Measurements from ENCODE around the gene CPXM2.

Gene CPXM2

DNA sequence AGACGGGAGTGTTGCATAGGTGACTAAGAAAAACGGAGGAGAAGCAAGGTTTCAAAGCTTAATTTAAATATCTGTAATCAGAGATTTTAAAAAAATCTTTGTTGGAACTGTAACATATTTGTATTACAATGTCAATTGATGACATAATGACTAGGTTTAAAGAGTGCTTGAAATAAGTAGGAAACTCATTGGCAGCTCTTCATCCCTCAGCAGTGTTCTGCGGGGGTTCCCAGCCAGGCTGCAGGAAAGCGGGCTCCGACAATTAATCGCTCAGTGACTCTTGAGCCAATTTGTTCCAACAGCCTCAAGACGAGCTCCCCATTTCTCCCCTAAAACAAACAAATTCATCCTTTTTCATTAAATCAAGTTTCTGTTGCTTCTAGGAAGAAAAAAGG lies 22.6 kb downstream of the CPXM2 start:
- no peak for DNase-seq (ENCODE audit: low spot score)

DNA sequence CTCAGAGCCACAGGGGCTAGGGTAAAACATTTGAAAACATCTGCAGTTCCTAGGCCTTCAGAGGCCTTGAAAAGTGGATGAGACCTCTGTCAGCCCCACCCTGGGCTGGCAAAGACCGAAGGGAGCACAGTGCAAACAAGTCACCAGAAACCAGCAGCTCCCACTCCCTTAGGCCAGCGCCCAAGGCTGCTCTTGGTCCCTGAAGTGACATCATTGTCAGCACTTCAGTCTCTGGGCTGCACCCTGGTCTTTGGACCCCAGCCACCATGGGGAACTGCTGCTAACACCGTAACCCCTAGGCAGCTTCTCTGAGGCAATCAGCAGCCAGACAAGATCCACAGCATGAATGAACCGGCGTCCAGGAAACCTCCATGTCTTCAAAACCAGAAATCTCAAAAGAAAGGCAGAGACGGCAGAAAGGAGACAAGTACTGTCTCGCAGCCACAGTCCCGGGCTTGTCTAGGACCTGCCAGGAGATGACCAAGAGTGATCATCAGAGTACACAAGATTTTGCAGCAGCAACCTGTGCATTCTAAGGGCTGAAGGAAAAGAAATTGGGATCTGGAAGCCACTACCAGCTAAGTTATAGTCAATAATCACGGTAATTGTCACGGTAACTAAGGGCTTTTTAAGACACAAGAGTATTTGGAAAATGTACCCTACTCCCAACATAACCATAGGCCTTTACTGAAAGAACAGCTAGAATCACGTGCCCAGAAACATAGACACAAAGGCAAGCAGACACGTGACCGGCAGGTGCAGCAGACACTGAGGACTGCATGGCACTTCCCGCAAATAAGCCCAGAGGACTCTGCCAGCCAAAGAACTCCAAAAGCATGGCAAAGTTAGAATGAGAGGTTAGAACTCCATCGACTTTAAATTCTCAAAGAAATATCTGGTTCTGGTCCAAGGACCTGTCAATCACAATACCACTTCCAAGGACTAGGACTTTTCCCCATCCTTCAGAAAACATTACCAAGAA lies 23.3 kb downstream of the CPXM2 start:
- no peak for DNase-seq (ENCODE audit: low spot score)

DNA sequence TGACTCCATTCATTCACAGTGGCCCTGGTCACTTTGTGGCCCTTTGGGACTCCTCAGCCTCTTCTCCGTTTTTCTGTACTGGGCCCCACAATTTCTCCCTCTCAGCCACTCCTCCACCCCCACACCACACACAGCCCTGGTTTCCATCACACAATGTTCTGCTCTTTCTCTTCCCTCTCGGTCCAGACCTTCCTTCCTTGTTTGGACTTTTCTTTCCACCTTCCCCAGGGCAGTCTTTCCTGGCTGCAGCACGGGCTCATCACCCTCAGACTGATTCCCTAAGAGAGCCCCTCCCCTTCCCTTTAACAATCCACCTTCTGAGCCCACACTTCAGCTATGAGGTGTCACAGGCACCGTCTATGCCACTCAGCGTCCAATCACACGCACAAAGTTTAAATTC lies 25.7 kb downstream of the CPXM2 start:
- DNase-seq (ENCODE audit: low spot score): no peak

DNA sequence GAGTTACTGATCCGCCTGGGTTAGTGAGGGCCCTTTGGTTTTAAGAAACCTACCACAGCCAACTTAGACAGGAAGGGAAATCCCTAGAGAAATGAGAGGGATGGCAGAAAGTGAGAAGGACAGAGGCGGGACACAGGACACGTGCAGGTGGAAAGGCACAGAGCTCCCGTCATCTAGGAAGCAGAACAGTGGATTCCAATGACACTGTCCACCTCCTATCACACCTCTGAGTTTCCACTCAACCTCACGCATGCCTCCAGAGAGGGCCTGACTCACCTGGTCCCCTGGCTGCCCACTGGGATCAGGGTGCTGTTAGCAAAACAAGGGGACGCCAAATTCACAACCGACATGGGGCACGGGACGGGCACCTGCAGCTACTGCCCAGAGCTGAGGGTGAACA lies 26.3 kb downstream of the CPXM2 start:
- DNase-seq (ENCODE audit: low spot score): no peak

DNA sequence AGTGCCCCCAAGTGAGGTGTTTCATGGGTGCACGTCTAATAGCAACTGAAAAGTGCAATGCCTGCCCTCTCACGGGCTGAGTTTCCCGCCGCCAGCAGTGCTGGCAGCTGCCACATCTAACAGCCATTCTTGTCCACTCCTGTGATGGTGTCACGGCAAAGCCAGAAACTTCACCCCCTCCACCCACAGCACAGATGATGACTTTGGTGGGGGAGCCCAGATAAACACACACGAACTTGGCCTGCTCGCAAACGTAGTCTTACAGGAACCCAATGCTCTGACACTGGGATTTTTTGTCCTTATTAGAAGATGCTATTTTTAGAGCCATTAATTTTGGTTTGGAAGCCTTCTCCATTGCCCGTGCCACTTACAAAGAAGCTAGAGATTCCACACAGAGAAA lies 26.7 kb downstream of the CPXM2 start:
- DNase-seq (ENCODE audit: low spot score): no peak

DNA sequence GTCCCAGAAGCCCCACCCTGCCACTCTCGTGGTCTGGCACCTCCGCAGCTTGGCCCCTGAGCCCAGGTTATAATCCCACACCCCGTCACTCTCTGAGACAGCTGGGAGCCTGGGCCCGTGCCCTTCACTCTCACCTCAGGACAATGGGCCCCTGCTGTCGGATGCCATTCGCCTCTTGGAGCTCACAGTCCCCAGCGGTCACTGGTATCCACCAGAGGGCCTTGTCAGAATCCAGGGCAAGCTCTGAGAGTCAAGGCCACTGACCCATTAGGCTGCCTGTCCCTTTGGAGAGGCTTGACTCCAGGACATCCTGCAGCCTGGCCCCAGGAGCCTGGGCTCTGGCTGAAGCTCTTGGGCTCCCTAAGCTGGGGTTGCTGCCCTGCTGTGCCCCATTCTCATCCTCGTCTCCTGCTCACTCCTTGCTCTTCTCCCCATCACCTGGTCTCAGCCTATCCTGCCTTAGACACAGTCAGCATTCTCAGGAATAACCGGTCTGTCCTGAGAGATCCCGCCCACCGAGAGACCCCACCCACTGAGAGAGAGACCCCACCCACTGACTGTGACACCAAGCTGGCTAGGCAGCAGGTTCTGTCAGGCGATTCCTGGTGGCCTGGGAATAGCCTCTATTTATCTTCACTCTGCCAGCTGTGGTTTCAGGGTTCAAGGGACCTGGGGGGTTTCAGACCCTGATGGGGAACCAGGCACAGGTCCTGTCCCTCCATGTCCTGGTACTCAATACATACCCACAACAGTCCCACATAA lies 27.7 kb downstream of the CPXM2 start:
- DNase-seq (ENCODE audit: low spot score): no peak

DNA sequence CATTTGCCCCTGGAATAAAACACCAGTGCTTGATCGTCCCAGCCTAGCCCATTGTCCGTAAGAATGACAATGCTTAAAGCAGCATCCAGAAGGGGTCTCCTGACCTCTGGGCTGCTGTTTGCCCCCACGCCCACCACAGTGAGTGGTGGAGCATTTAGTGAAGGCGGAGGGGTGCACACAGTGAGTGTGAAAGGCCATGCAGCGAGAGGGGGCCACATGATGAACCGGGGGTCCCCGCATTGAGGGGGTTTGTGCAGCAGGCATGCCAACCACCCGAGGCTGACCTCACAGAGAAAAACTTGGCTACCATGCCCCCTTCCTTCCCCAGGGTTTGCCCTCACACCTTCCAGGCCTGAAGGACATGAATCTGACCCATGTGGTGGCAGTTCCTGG lies 28.4 kb downstream of the CPXM2 start:
- DNase-seq (ENCODE audit: low spot score): no peak

DNA sequence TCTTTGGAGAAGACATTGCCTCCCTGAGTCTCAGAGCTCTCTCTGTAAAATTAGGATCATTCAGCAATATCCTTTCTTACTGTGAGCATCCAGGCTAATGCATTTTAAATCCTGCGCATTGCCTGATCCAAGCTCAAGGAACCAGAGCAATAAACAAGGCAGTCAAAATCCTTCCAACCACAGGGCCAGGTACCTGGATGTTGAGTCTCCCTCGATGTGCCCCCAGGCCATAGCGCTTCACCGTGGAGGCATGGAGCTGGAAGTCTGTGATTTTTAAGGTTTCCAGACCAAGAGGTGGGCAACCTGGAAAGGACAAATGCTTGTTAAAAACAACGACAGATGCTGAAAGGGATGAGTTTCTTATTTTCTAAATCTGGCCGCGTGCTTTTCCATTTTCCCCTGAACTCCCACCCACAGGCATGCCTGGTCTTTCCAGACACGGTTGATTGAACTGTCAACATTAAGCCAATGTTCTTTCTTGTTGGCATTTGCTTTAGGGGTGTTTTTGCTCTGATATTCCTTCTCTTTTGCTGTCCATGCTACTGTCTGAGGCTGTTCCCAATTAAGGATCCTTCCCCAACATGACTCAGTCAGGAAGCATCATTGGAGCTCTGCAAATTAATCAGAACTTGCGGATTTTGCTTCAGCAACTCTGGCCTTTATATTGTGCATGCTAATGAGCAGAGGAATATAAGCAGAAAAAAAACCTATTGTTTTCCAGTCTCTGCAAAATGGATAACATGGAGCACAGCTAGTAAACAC lies 29.0 kb downstream of the CPXM2 start:
- DNase-seq (ENCODE audit: low spot score): no peak

DNA sequence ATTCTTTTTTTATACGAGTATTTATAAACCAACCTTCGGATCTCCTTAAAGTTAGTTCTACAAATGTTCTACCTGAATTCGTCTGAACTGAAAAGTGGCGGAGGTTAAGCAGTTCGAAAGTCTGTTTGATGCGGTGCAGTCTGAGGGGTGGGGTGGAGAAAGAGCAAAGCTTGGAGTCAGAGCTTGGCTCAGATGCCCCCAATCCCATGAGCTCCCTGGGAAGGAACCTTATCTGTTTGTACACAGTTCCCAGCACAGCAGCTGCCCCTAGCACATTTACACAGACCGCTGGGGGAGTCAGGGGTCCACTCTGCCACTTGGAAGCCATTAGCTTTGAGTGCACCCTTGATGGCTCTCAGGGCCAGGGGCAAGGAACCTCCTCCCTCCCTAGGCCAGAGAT lies 30.8 kb downstream of the CPXM2 start:
- no peak for DNase-seq (ENCODE audit: low spot score)

GRCh38 chr10:123860209-123860608 lies 31.4 kb downstream of the CPXM2 start:
- no peak for DNase-seq (ENCODE audit: low spot score)

GRCh38 chr10:123859653-123860050 lies 32.0 kb downstream of the CPXM2 start:
- DNase-seq (ENCODE audit: low spot score): no peak

- DNase-seq (ENCODE audit: low spot score): no peak
Observed at GRCh38 chr10:123858907-123859652, 32.5 kb downstream of the CPXM2 start.

DNA sequence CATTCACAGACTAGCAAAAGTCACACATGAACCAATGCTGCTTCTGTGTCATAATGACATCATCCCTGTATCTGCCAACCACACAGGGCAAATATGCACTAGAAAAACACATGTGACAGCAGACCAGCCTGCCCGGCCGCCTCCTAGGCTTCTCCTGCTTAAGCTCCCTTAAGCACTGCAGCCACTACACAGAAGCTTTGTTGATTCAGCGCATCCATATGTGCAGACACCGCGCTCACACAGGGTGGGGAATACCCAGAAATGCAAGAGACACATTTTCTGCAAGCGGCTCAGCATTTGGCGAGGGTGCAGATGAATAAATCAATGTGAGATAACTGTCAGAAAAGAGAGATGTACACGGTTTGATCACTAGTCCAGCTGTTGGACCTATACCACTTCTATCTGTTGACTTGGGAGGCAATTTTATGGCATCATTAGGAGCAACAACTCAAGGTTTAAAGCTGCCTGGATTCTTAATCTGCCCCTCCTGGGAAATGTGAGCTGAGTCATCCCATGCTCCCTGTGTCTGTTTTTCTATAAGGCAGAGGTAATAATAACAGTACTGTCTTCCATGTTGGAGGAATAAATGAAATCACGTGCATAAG lies 33.4 kb downstream of the CPXM2 start:
- no peak for DNase-seq (ENCODE audit: low spot score)

GRCh38 chr10:123857616-123858015 lies 34.0 kb downstream of the CPXM2 start:
- DNase-seq (ENCODE audit: low spot score): no peak

GRCh38 chr10:123855008-123855684 lies 36.5 kb downstream of the CPXM2 start:
- no peak for DNase-seq (ENCODE audit: low spot score)

DNA sequence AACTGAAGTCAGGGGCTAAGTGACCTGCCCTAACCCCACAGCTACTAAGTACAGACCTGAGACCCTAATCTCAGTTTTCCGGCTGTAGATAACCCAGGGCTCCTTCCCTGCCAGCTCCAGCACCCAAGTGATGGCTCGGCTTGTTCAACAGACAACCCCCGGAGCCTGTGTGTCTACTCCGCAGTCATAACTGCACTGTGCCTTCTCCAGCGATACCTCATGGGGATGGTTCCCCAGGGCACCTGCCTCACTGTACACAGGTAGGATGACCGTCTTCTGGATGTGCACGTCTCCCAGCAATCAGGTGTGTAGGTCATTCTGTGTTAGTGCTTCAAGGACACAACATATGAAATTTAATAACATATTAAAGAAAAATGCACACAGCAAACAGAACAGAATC lies 37.1 kb downstream of the CPXM2 start:
- DNase-seq (ENCODE audit: low spot score): no peak

GRCh38 chr10:123854003-123854402 lies 37.6 kb downstream of the CPXM2 start:
- DNase-seq (ENCODE audit: low spot score): no peak

DNA sequence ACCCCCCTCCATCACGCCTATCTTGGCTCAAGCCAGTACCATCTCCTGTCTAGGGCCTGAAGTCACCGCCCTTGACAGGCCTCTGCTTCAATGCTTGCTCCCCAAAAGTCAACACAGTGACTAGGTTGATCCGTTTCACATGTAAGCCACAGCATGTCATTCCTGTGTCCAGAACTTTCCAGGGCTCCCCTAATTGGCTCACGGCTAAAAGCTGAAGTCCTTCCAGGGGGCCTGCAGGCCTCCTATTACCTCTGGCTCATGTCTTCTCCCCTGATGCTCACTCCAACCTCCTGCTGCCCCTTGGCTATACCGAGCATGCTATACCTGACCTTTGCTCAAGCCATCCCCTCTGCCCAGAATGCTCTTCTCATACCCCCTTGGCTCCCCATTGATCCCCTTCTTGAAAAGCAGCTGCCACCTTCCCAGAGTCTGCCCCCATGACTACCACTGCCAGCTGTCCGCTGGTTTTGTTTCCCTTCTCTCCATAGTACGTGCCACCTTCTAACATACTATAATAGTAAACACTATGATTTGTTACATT lies 39.1 kb downstream of the CPXM2 start:
- DNase-seq (ENCODE audit: low spot score): no peak

DNA sequence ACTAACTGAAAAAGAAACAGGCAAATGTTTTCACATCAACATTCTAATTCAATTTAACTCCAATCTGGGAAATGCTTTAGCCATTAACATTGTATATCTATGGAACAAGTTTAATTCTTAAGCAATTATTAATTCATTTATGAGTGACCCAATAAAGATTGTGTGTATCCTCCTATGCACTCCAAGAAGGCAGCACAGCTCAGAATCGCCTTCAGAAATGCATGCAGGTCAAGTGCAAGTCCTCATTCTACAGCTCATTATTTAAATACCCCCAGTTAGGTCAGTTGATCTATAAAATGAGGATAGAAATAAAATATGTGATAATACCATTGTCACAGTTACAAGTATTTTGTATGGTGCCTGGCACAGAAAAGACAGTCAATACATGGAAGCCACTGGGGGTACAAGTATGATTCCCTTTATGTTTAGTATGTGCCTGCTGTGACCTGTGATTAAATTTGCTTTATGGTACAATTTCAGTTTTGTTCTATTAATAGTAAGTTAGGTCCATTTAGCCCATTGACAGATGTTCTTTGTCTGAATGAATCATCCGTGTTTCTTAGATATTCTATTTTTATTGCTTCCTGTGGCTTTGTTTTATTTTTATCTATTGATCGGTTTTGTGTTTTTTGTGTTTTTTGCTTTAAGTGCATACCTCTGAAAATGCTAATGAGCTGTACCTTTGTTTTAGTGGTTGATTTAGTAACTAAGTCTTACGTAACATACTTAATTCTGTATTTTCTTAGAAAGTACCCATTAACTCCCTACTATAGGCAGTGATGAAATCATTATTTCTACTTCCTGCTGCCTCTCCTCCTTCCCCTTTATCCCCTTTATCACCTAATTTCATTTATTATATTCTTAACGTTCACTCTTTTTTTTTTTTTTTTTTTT lies 42.8 kb downstream of the CPXM2 start:
- no peak for DNase-seq (ENCODE audit: low spot score)

All from Ammon's horn (tissue), 1 donor.